ELR (cell line): ENCODE measurements around the gene ANXA11.

Experiments
- DNase-seq: peaks from one replicate; pipeline ENCODE4 v3.0.0-alpha.2; 2015; ENCODE audit warnings: low read depth

Gene ANXA11

DNA sequence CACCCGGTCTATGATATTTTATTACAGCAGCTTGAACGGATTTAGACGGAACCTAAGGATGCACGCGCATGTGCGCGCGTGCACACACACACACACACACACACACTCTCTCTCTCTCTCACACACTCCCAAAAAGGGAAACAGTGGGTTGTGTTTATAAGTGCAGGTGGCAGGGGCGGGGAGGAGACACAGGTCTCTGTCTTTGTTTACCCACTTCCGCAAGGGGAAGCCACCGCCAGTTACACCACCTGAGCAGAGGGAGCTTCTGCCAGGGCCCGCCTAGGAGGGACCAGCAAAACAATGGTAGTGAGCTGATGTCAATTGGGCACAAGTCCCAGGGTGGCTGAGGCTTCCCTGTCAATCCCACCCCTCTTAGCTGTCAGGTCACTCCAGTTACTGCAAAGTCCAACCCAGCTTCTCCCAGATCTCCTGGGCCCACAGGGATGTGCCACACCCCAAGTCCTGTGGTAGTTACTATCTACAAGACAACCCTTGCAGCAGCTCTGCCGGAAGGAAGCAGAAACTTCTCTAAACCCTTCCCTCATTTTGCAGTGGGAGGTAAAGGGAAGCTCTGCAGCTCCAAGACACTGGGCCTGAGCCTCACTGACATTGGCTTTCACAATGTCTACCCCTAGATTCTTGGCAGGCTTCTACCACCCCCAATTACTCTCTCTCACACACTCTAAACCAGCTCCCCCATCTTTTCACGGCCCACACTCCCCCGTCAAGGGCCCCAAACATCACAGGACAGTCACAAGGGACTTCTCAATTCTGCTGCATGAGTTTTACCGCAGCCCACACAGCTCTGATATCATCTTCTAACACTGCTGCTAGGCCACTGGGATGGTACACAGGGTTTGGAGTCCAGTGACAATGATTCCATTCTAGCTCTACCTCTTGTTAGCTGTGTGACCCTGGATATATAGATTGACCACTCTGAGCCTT is 17.6 kb downstream of the ANXA11 start:
- DNase-seq, result no peak

DNA sequence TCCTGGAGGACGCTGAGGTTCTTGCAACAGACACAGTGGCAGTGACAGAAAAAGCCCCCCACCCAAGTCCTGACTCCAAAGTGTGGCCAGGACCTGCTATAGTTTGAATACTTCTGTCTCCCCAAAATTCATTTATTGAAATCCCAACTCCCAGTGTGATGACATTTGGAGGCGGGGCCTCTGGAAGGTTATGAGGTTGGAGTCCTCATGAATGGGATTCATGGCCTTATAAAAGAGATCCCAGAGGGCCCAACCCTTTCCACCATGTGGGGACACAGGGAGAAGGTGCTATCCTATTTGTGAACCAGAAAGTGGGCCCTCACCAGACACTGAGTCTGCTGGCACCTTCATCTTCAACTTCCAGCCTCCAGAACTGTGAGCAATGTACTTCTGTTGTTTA is 18.3 kb downstream of the ANXA11 start:
- no peak for DNase-seq

- DNase-seq, result no peak
Measured at GRCh38 chr10:80186364-80187012, 18.8 kb downstream of the ANXA11 start.

DNA sequence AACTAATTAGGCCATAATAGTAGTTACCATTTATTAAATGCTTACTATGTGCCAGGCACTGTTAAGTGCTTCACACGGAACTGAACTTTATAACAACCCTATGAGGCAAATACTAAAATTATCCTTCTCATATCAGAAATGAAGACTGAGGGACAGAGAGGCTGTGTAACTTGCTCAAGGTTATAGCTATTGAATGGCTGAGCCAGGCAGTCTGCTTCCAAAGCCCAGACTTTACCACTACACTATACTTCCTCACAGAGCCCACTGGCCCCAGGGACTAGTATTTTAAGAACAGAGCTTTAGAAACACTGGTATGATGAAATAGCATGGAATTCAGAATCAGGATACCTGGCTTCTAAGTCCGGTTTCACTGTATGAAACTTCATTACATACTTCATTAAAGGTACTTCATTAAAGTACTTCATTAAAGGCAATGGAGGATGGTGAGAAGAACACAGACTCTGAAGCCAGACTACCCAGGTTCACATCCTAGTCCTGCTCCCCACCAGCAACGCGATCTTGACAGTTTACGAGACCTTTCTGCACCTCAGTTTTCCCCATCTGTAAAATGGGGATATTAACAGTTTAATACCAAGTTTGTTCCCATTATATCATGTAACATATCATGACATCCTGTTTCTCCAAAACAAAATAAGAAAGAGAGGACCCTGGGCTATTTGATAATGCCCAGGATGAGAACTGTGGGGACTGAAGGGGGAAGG is 19.6 kb downstream of the ANXA11 start:
- DNase-seq, result no peak

- no peak for DNase-seq
Measured at GRCh38 chr10:80184291-80184690, 21.0 kb downstream of the ANXA11 start.

GRCh38 chr10:80183436-80183835 is 21.9 kb downstream of the ANXA11 start:
- DNase-seq, result no peak

DNA sequence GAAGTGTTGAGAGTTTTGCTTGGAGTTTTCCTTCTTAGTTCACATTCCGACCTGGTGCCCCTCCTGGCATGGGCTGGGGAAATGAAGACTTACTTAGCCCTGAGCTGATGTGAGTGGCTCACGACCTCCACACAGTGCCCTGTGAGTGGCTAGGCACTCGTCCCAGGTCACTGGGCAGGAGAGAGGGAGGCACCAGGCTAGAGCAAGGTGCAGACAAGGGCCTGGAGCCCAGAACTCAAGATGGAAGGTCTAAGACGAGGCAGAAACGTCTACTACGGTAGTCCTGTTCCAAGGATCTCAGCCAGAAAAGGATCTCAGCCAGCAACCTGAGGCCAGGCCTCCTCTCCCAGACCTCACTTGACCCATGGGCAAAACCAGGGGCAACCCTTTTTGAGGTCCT is 22.4 kb downstream of the ANXA11 start:
- no peak for DNase-seq

GRCh38 chr10:80177781-80178636 is 27.3 kb downstream of the ANXA11 start:
- peak; percentile 77 for DNase-seq

DNA sequence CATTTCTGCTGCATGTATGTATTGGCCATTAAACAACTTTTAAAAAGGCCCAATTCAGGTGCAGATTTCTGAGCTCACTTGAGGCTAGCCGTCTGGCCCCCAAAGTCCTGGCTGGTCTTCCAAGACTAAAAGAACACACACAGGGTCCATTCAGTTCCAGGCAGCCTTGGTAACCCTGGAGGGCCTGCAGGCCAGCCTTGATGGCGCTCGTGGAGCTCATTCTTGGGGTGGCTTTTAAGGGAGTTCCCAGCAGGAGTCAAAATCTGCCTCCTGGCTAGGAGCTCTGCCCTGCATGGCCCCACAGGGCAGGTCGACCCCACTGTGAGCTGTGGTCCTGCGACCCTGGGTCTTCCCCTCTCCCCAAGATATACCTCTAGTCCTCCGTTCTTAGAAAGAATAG is 28.8 kb downstream of the ANXA11 start:
- DNase-seq, result no peak

DNA sequence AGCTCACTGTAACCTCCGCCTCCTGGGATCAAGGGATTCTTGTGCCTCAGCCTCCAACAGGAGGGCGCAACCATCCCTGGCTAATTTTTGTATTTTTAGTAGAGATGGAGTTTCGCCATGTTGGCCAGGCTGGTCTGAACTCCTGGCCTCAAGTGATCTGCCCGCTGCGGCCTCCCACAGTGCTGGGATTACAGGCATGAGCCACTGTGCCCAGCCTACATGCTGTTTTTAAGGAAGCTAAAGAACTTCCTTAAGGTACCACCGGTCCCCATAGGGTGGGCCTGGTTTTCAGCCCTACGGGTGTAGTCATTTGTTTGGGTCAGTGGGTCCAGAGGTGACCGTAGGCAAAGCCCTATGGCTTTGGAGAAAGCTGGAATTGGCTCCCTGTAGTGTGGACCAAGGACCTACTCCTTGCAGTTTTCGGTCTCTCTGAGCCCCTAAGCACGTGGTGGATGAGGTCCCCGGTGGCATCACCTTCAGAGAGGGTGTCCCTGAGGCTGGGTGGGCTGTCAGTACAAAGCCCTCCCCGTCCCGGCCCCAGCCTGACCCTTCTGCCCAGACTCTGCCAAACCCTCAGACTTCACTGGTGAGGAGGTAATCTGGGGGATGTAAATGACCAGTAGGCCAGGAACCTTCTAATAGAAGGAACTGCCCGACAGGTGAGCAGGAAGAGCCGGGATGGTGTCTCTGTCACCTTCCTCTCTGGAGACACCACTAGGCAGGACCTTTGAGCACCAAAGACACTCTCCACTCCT is 30.5 kb downstream of the ANXA11 start:
- no peak for DNase-seq

- DNase-seq, result no peak
Measured at GRCh38 chr10:80173466-80173865, 31.9 kb downstream of the ANXA11 start.

GRCh38 chr10:80172896-80173295 is 32.4 kb downstream of the ANXA11 start:
- DNase-seq, result no peak

GRCh38 chr10:80171248-80171660 is 34.1 kb downstream of the ANXA11 start:
- peak; percentile 74 for DNase-seq

GRCh38 chr10:80170641-80171040 is 34.7 kb downstream of the ANXA11 start:
- no peak for DNase-seq

DNA sequence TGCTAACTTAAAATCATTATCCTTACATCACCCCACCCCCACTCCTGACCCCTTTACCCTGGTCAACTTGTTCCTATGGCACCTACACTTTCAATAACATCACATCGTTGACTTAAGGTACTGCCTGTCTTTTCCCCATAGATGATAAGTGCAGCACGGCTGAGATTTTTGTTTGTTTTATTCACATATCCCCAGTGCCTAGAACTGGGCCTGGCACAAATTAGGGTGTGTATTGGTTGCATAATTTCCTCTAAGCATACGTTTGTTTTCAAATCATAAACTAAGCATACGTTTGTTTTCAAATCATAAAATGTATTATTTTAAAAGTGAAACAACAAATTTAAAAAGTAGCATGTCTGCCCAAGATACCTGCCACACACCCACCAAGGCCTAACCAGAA is 35.3 kb downstream of the ANXA11 start:
- DNase-seq, result no peak

DNA sequence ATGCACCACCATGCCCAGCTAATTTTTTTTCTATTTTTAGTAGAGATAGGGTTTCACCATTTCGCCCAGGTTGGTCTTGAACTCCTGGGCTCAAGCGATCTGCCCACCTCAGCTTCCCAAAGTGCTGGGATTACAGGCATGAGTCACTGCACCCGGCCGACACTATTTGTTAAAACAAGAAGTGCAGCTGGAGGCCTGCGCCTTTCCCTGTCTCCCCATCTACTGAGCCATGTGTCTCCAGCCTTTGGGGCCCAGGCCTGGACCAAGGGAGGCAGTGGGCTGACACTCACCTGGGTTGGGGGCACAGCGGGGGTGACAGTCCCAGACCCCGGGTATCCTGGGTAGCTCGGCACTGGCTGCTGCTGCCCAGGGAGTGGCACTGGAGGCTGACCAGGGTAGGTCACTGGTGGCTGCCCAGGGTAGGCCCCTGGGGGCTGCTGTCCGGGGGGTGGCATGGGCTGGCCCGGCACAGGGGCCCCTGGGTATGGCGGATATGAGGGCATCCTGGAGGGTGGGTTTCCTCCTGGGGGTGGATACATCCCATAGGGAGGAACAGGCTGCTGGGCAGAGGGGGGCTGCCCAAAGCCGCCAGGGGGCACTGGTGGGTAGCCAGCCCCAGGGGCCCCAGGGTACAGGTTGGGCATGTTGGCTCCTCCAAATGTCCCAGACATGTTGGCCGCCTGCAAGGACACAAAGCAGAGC is 36.5 kb downstream of the ANXA11 start:
- no peak for DNase-seq

DNA sequence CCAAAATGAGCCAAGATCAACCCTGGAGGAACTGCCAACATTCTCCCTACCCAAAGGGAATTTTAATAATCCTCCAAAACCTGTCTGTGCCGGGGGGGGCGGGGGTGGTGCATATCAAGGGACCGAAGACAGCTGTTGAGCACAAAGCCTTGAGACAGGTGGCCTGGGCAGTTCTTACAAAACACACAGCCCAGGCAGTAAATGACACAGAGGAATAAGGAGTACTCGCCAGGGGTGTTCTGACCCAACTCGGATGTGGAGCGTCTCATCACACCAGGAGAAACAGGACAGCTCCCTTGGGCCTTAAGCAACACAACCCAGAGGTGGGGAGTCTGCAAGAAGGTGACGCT is 37.2 kb downstream of the ANXA11 start:
- DNase-seq, result no peak

GRCh38 chr10:80167471-80168161 is 37.7 kb downstream of the ANXA11 start:
- no peak for DNase-seq

GRCh38 chr10:80166581-80167470 is 38.5 kb downstream of the ANXA11 start:
- DNase-seq, result no peak
